ENCODE data around the gene PCSK5. TPM values are rescaled to one million over a fixed set of nuclear protein-coding genes. Genes with fewer than 3 reads are reported as not detected.

The PCSK5 gene
- total RNA-seq, 1 experiment from 2014 or later, result 7.5 TPM

DNA sequence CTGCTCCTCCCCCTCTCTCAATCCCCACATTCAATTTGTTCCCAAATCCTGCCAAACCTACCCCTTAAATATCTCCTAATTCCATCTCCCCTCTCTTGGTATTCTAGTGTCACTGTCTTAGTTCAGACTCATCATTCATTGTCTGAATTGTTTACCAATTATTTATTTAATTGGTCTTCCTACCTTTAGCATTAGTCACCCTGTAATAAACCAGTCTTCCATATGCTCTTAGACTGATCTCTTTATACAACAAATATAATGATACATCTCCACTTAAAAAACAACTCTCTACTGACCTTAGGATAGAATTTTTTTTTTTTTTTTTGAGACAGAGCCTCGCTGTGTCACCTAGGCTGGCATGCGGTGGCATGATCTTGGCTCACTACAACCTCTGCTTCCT, 452.4 kb downstream of the PCSK5 start:
- H3T11ph ChIP-seq (ENCODE audit: low read length), result no peak overlapping the region
- no peak overlapping the region for H4K8ac ChIP-seq (replicated peaks; ENCODE audit: insufficient read length, low read depth, low read length)
- H2AFZ ChIP-seq (ENCODE audit: low read length), result no peak overlapping the region
- DNase-seq, result no peak
- no peak overlapping the region for H3K23ac ChIP-seq (ENCODE audit: insufficient read length, low read depth, low read length)
- no peak overlapping the region for H3K4me2 ChIP-seq (ENCODE audit: insufficient read depth, insufficient read length, low read length)
- no peaks in the 10 kb centered on the region; the same call in 1 of the 2 replicates for H3K4me1 ChIP-seq (ENCODE audit: insufficient read depth, low read length)
- no peaks in the 10 kb centered on the region for H3K9me3 ChIP-seq (ENCODE audit: control insufficient read depth, low read depth, low read length)
- H3K4ac ChIP-seq (ENCODE audit: low read depth, low read length), result no peak overlapping the region
- no peaks in the 10 kb centered on the region for H3K79me2 ChIP-seq (ENCODE audit: insufficient read depth, low read length)
- no peak overlapping the region for H3K56ac ChIP-seq (ENCODE audit: insufficient read length, low read depth, low read length)
- no peaks in the 10 kb centered on the region for H3K79me1 ChIP-seq (ENCODE audit: insufficient read depth, low read depth, low read length, poor library complexity, severe bottlenecking)
- H4K20me1 ChIP-seq (ENCODE audit: control insufficient read depth, insufficient read depth, insufficient read length), result no peaks in the 10 kb centered on the region
- TF ChIP-seq, protein P1, sequence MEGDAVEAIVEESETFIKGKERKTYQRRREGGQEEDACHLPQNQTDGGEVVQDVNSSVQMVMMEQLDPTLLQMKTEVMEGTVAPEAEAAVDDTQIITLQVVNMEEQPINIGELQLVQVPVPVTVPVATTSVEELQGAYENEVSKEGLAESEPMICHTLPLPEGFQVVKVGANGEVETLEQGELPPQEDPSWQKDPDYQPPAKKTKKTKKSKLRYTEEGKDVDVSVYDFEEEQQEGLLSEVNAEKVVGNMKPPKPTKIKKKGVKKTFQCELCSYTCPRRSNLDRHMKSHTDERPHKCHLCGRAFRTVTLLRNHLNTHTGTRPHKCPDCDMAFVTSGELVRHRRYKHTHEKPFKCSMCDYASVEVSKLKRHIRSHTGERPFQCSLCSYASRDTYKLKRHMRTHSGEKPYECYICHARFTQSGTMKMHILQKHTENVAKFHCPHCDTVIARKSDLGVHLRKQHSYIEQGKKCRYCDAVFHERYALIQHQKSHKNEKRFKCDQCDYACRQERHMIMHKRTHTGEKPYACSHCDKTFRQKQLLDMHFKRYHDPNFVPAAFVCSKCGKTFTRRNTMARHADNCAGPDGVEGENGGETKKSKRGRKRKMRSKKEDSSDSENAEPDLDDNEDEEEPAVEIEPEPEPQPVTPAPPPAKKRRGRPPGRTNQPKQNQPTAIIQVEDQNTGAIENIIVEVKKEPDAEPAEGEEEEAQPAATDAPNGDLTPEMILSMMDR (conservative IDR thresholded peaks at IDR 0.05), result no peak
- H3K27ac Mint-ChIP-seq, result no peak overlapping the region; a peak in 1 of 7 replicates
- no CpG with 5 or more reads among the region's 2 CpGs for WGBS (ENCODE audit: extremely low coverage, insufficient read length, low lambda C conversion rate)
- no peak overlapping the region for H2BK20ac ChIP-seq (ENCODE audit: low read depth, low read length, poor library complexity, severe bottlenecking)
- no peak overlapping the region for H3K4me3 Mint-ChIP-seq
- H3K23me2 ChIP-seq (ENCODE audit: insufficient read length, low read depth, low read length, poor library complexity, severe bottlenecking), result no peaks in the 10 kb centered on the region
- no peaks in the 10 kb centered on the region for H3K36me3 Mint-ChIP-seq (ENCODE audit: insufficient read depth in 1 of 3, low read depth in 3 of 3)
- H2BK120ac ChIP-seq (ENCODE audit: low read depth, low read length, poor library complexity, severe bottlenecking), result no peak overlapping the region
- H2BK15ac ChIP-seq (ENCODE audit: low read depth, low read length), result no peak overlapping the region
- no peak overlapping the region for H3K18ac ChIP-seq (ENCODE audit: insufficient read length, low read depth, low read length)
- H4K5ac ChIP-seq (ENCODE audit: insufficient read length, low read depth, low read length), result no peak overlapping the region
- H3K9me3 Mint-ChIP-seq, result no peaks in the 10 kb centered on the region; a peak in 1 of 5 replicates
- H2BK12ac ChIP-seq (ENCODE audit: insufficient read length, low read depth, low read length), result no peak overlapping the region
- H3K4me1 Mint-ChIP-seq, result peaks cover 7 to 9% of the 10 kb centered on the region in 2 experiments; a peak in 3 of 4 replicates
- no peak overlapping the region for H3K27ac ChIP-seq (ENCODE audit: insufficient read length, low read depth, low read length)
- H3K27me3 ChIP-seq (ENCODE audit: insufficient read depth, low read length), result no peaks in the 10 kb centered on the region
- no peak overlapping the region for H3K14ac ChIP-seq (ENCODE audit: insufficient read depth, low read length)
- no peak overlapping the region for H2AK5ac ChIP-seq (ENCODE audit: insufficient read length, low read length)
- H2BK5ac ChIP-seq (ENCODE audit: insufficient read length, low read length), result no peak overlapping the region
- H3K9ac ChIP-seq (ENCODE audit: extremely low read depth, insufficient read length, low read length), result no peak overlapping the region
- no peaks in the 10 kb centered on the region for H3K27me3 Mint-ChIP-seq (ENCODE audit: low read depth)
- no peak overlapping the region for H4K91ac ChIP-seq (ENCODE audit: insufficient read length, low read depth, low read length)

All from H9 (cell line).